GM21825 (cell line): ENCODE data around the gene RP9.
A peak's percentile ranks its signal among the peaks of the same experiment; 100 is the strongest.

ENCODE experiments used
- ATAC-seq: cut with Tn5 transposase; IDR thresholded peaks from one replicate; pipeline ENCODE4 v1.9.1; 2021; ENCODE audit warnings: mild to moderate bottlenecking, moderate library complexity; ENCODE audit not compliant: unreplicated experiment

RP9 gene

DNA sequence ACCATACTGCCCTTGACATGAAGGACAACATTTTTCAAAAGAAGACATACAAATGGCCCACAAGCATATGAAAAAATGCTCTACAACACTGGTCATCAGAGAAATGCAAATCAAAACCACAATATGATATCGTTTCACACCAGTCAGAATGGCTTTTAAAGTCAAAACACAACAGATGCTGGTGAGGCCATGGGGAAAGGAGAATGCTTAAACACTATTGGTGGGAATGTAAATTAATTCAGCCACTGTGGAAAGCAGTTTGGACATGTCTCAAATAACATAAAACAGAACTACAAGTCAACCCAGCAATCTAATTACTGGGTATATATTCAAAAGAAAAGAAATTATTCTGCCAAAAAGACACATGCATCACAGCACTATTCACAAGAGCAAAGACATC, 42.4 kb downstream of the RP9 start:
- ATAC-seq, result no peak

- ATAC-seq, result no peak
Measured at GRCh38 chr7:33065981-33066380, 43.2 kb downstream of the RP9 start.

GRCh38 chr7:33062782-33063443, 46.3 kb downstream of the RP9 start:
- peak; percentile 95 for ATAC-seq

DNA sequence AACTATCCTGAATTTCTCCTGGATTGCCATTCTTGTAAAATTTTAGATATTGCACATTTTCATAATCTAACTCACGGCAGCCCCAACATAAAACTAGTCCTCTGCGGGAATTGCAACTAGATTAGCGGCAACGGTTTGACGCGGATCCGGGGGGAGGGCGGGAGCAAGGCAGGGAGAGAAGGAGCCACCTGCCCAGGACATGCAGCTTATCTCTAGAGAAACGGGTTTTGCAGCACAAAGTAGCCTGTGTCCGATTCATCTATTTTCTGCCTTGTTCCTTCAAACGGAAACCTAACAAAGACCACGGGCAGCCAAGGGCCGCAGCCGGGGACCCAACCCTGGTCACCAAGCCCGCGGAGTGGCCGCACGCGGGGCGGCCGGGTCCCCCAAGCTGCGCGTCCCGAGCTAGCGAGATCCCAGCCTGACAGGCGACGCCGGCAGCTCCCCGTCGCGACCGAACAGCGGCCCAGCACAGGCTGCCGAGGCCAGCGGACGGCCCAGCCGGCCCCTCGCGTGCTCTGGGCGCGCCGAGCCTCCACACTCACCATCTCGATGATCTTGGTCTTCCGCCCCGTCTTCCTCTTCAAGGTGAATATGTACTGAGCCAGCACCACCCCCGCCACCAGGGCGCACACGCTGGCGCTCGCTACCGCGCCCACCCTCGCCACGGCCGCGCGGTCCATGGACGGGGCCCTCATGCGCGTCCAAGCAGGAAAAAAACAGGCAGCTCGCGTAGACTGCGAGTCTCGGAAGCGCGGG, 47.0 kb downstream of the RP9 start, which contains the start of gene NT5C3A:
TSS of gene NT5C3A (minus strand) at position 754 of the 759 bp plus-strand sequence. CDS start at position 683, 71 bp downstream.
- ATAC-seq, result peak; percentile 35

- ATAC-seq, result no peak
Measured at GRCh38 chr7:33061282-33061937, 47.8 kb downstream of the RP9 start.

GRCh38 chr7:33059635-33060034, 49.6 kb downstream of the RP9 start:
- ATAC-seq, result no peak

DNA sequence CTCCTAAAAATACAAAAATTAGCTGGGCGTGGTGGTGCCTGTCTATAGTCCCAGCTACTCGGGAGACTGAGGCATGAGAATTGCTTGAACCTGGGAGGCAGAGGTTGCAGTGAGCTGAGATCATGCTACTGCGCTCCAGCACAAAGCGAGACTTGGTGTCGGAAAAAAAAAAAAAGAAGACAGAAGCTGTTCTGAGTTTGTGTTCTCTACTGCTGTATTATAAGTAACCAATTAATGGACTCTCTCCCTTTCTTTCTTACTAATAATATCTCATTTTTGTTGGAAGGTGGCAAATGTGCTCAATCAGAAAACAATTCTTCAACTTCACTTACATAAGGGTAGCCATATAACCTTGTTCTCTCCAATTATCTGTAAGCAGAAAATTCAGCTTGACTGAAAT, 54.0 kb downstream of the RP9 start:
- no peak for ATAC-seq

- ATAC-seq, result no peak
Measured at GRCh38 chr7:33054261-33054964, 54.8 kb downstream of the RP9 start.

DNA sequence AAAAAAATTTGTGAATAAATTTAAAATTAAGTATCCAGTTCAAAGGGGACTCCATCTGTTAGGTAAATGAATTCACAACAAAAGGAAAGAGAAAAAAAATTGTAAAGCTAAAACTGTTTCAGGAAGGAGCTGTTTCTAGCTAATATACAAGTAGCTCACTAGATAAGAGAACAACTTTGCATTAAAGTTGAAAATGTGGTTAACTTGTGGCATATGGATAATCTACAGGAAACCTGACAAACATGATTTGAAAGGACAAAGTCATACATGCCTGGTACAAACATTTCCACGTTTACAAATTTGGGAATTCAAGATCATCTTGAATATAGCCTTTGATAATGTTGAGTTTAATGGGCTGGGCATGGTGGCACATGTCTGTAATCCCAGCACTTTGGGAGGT, 55.5 kb downstream of the RP9 start:
- no peak for ATAC-seq

- ATAC-seq, result no peak
Measured at GRCh38 chr7:33050535-33051318, 58.5 kb downstream of the RP9 start.

- no peak for ATAC-seq
Measured at GRCh38 chr7:33048704-33049103, 60.5 kb downstream of the RP9 start.

GRCh38 chr7:33048257-33048656, 60.9 kb downstream of the RP9 start:
- ATAC-seq, result no peak

DNA sequence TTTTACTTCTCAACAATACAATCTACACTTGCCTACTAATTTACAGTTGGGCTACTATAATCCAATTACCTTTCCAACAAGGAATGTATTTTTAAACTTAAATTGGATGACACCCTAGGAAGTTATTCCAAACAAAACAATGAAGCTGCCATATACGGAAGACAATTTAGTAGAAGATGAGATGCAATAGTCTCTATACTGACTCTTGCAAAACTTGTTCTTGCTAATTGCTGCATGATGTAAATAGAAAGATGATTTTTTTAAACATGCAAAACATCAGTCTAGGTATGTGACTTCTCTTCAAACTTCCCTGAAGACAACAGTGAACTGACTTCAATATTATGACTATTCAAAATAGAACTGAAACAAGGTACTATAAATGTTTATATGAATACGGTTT, 64.2 kb downstream of the RP9 start:
- ATAC-seq, result peak; percentile 29
